GM12878 (cell line): ENCODE data around the gene DGKA. TPM values are rescaled to one million over a fixed set of nuclear protein-coding genes. Genes with fewer than 3 reads are reported as not detected.

ENCODE experiments used
- ATAC-seq: fragments of 200-7000 bp; cut with Tn5 transposase; 3 replicates; pipeline ENCODE4 v1.9.1; 2020; ENCODE audit warnings: mild to moderate bottlenecking, moderate library complexity
- BruUV-seq: library from RNA; stranded (reverse); fragments of 400-500 nt; replicated peaks from 2 replicates; lab custom pipeline; 2021; lab: Mats Ljungman, UMichigan
- CTCF ChIA-PET: fragments of 300-600 bp; sonication (Branson Sonifier 250); formaldehyde crosslinking; extraction: SDS; loops from one replicate; lab custom pipeline; 2021; ENCODE audit warnings: inconsistent platforms; lab: Yijun Ruan, JAX
- POLR2A ChIA-PET: fragments of 350-600 bp; formaldehyde crosslinking; extraction: SDS; loops from one replicate; lab custom pipeline; 2021; ENCODE audit warnings: inconsistent platforms; lab: Charles Lee
- RAD21 ChIA-PET: fragments of 300-600 bp; sonication (Branson Sonifier 250); formaldehyde crosslinking; loops from one replicate; lab custom pipeline; 2023; ENCODE audit warnings: antibody characterized with exemption; ENCODE audit not compliant: unreplicated experiment; lab: Charles Lee
- SMC1A ChIA-PET: fragments of 300-600 bp; sonication (Branson Sonifier 250); formaldehyde crosslinking; loops from one replicate; lab custom pipeline; 2023; ENCODE audit not compliant: unreplicated experiment, uncharacterized antibody; lab: Charles Lee
- DNase-seq: peaks from one replicate; pipeline ENCODE4 v3.0.0-alpha.2; 2011; ENCODE audit warnings: low read depth, low spot score
- FAIRE-seq: peaks from 3 replicates; lab custom pipeline; 2011; peaks lifted over from hg19 to GRCh38; lab: Jason Lieb, UNC
- H2AFZ ChIP-seq: 2 replicates; pipeline ENCODE4 v1.6.0; 2011; ENCODE audit warnings: low read depth, low read length, control low read depth; ENCODE audit not compliant: control insufficient read depth
- H3K27ac ChIP-seq: 2 replicates; pipeline ENCODE4 v1.5.1; 2011; ENCODE audit warnings: control low read depth; ENCODE audit not compliant: control insufficient read depth, insufficient read depth
- H3K27me3 ChIP-seq, 2 experiments: replicated peaks in 1 of 2; 2 replicates each; pipeline versions ENCODE4 v1.6.0 to v1.6.1; 2011; ENCODE audit warnings: low read length in 1 of 2; ENCODE audit not compliant: control insufficient read depth in 2 of 2, insufficient read depth in 2 of 2
- H3K36me3 ChIP-seq, 2 experiments: 2 replicates each; pipeline ENCODE4 v1.5.1; 2011; ENCODE audit warnings: low read length in 1 of 2; ENCODE audit not compliant: control insufficient read depth in 2 of 2, insufficient read depth in 2 of 2
- H3K4me1 ChIP-seq: 2 replicates; pipeline ENCODE4 v1.6.1; 2011; ENCODE audit warnings: mild to moderate bottlenecking, low read length, moderate library complexity, mixed read lengths; ENCODE audit not compliant: control insufficient read depth, insufficient read depth
- H3K4me2 ChIP-seq: 2 replicates; pipeline ENCODE4 v1.6.0; 2011; ENCODE audit warnings: control low read depth; ENCODE audit not compliant: control insufficient read depth, insufficient read depth
- H3K4me3 ChIP-seq: fragments of 200-600 bp; sonication (generic); 2 replicates; pipeline ENCODE4 v1.5.1; 2016
- H3K79me2 ChIP-seq: 2 replicates; pipeline ENCODE4 v1.6.0; 2011; ENCODE audit warnings: low read length; ENCODE audit not compliant: control insufficient read depth, insufficient read depth
- H3K9ac ChIP-seq: 2 replicates; pipeline ENCODE4 v1.8.0; 2011; ENCODE audit warnings: low read length, control low read depth, mixed read lengths; ENCODE audit not compliant: control insufficient read depth, insufficient read depth
- H3K9me3 ChIP-seq: replicated peaks from 3 replicates; pipeline ENCODE4 v1.5.1; 2011; ENCODE audit warnings: mild to moderate bottlenecking, low read length; ENCODE audit not compliant: control insufficient read depth, insufficient read depth
- H4K20me1 ChIP-seq: 2 replicates; pipeline ENCODE4 v1.6.0; 2011; ENCODE audit not compliant: control insufficient read depth, insufficient read depth
- ATF7 ChIP-seq: fragments of 450-650 bp; IDR thresholded peaks from 2 replicates; pipeline ENCODE4 v1.6.1; 2016; ENCODE audit warnings: low read depth, mild to moderate bottlenecking
- BACH1 ChIP-seq: fragments of 450-650 bp; IDR thresholded peaks from 2 replicates; pipeline ENCODE4 v1.6.1; 2017; ENCODE audit warnings: mild to moderate bottlenecking, borderline replicate concordance
- BHLHE40 ChIP-seq, 2 experiments: fragments of 450-650 bp in 1 of 2; IDR thresholded peaks; 2 replicates each; pipeline ENCODE4 v1.6.1; 2011 to 2017; ENCODE audit warnings: low read depth in 2 of 2, borderline replicate concordance in 1 of 2, improper control_type of control experiment in 1 of 2, low read length in 1 of 2, mild to moderate bottlenecking in 1 of 2
- BMI1 ChIP-seq: fragments of 450-650 bp; IDR thresholded peaks from 2 replicates; pipeline ENCODE4 v1.6.1; 2016; ENCODE audit warnings: mild to moderate bottlenecking, moderate library complexity, borderline replicate concordance
- FOXK2 ChIP-seq: fragments of 450-650 bp; IDR thresholded peaks from 2 replicates; pipeline ENCODE4 v1.6.1; 2017; ENCODE audit warnings: mild to moderate bottlenecking, moderate library complexity
- FOXM1 ChIP-seq: IDR thresholded peaks from 2 replicates; pipeline ENCODE4 v1.6.1; 2012; ENCODE audit warnings: low read depth, mild to moderate bottlenecking, inconsistent platforms, low read length, moderate library complexity
- GABPA ChIP-seq: IDR thresholded peaks from 2 replicates; pipeline ENCODE4 v1.6.1; 2014; ENCODE audit warnings: antibody characterized with exemption, low read depth, mild to moderate bottlenecking, inconsistent platforms
- HDAC6 ChIP-seq: fragments of 200-600 bp; sonication (generic); IDR thresholded peaks from one replicate; pipeline ENCODE4 v1.8.0; 2017; ENCODE audit warnings: antibody characterized with exemption; ENCODE audit not compliant: unreplicated experiment
- MYB ChIP-seq: fragments of 150-350 bp; IDR thresholded peaks from 2 replicates; pipeline ENCODE4 v1.6.1; 2014; ENCODE audit warnings: mild to moderate bottlenecking, low read depth, low read length, borderline replicate concordance
- NFIC ChIP-seq: IDR thresholded peaks from 2 replicates; pipeline ENCODE4 v1.6.1; 2012; ENCODE audit warnings: low read depth, mild to moderate bottlenecking, inconsistent platforms, low read length, moderate library complexity
- PAX8 ChIP-seq: fragments of 450-650 bp; IDR thresholded peaks from 2 replicates; pipeline ENCODE4 v1.6.1; 2017; ENCODE audit warnings: mild to moderate bottlenecking, moderate library complexity
- POLR2A ChIP-seq: IDR thresholded peaks from 2 replicates; pipeline ENCODE4 v1.6.1; 2011; ENCODE audit warnings: low read depth, mild to moderate bottlenecking, low read length
- POLR2AphosphoS5 ChIP-seq: IDR thresholded peaks from 2 replicates; pipeline ENCODE4 v1.6.1; 2011; ENCODE audit warnings: mild to moderate bottlenecking, low read length, inconsistent platforms
- POU2F2 ChIP-seq: IDR thresholded peaks from 3 replicates; pipeline ENCODE4 v1.6.1; 2011; ENCODE audit warnings: low read depth, mild to moderate bottlenecking, low read length, borderline replicate concordance
- SP1 ChIP-seq: IDR thresholded peaks from one replicate; pipeline ENCODE4 v1.6.1; 2011; ENCODE audit warnings: low read depth, low read length
- SRF ChIP-seq, 2 experiments: IDR thresholded peaks; 2 replicates each; pipeline ENCODE4 v1.6.1; 2011; ENCODE audit warnings: low read depth in 2 of 2, low read length in 2 of 2, mild to moderate bottlenecking in 1 of 2, moderate library complexity in 1 of 2
- STAT3 ChIP-seq: IDR thresholded peaks from 2 replicates; pipeline ENCODE4 v1.6.1; 2011; ENCODE audit warnings: low read depth, low read length, improper control_type of control experiment
- SUZ12 ChIP-seq: fragments of 200-600 bp; sonication (generic); IDR thresholded peaks from one replicate; pipeline ENCODE4 v1.6.1; 2018; ENCODE audit warnings: antibody characterized with exemption, mild to moderate bottlenecking; ENCODE audit not compliant: unreplicated experiment
- ZBED1 ChIP-seq: IDR thresholded peaks from 2 replicates; pipeline ENCODE4 v1.6.1; 2016; ENCODE audit warnings: borderline replicate concordance
- WGBS: methylation state at CpG from one replicate; pipeline ENCODE4 v1.1.6; 2016; ENCODE audit warnings: low lambda C conversion rate; ENCODE audit not compliant: insufficient replicate concordance, insufficient coverage; ENCODE audit errors: missing lambda C conversion rate; 5-methylcytosine and 5-hydroxymethylcytosine counted together
- in situ Hi-C: fragments of 300-500 bp; cut with MboI; formaldehyde crosslinking; loops from 9 replicates; pipeline ENCODE4 v1.14.3; 2018; ENCODE audit warnings: mixed read lengths
- intact Hi-C: fragments of 100-400 bp; cut with micrococcal nuclease; formaldehyde crosslinking; loops from one replicate; pipeline ENCODE4 v1.14.2; 2022; ENCODE audit not compliant: unreplicated experiment
- polyA plus RNA-seq, 11 experiments: library from polyadenylated mRNA; depleted of rRNA in 4 of 11; unstranded in 6 of 11; stranded (reverse) in 5 of 11; fragments of >200 nt; fragmentation: Nextera tagmentation in 4 of 11; fragmentation: Illumina TruSeq in 1 of 11; extraction: Ambion mirVana in 4 of 11; extraction: Trizol in 1 of 11; gene quantifications; 1 replicate in 1 of 11; 2 replicates in 10 of 11; pipeline versions ENCODE4 v1.2.1 to v1.2.3, GENCODE V29; 2011 to 2016; ENCODE audit warnings: inconsistent platforms in 2 of 11, missing spikeins in 2 of 11, low read depth in 1 of 11
- total RNA-seq, 4 experiments: library from RNA; depleted of rRNA in 3 of 4; stranded (reverse); fragments of >200 nt in 3 of 4; fragmentation: Illumina TruSeq in 1 of 4; extraction: Trizol in 1 of 4; gene quantifications; 2 replicates each; pipeline versions ENCODE4 v1.2.1 to v1.2.3, GENCODE V29; 2013 to 2021
- TF ChIP-seq, protein P1 (sequence below): fragments of 450-650 bp; IDR thresholded peaks from 2 replicates; pipeline ENCODE4 v1.6.1; 2018; ENCODE audit warnings: mild to moderate bottlenecking, low read depth, moderate library complexity; ENCODE audit not compliant: partially characterized antibody
- TF ChIP-seq, protein P2 (sequence below): fragments of 450-650 bp; IDR thresholded peaks from 2 replicates; pipeline ENCODE4 v1.6.1; 2017; ENCODE audit warnings: low read depth, mild to moderate bottlenecking, moderate library complexity

DGKA gene
- total and polyA plus RNA-seq, 10 of the 15 experiments (the other 5 are each of a cell fraction or from before 2014, with no cell fraction given), result 14.0 to 65.5 (median 37.1) TPM

DNA sequence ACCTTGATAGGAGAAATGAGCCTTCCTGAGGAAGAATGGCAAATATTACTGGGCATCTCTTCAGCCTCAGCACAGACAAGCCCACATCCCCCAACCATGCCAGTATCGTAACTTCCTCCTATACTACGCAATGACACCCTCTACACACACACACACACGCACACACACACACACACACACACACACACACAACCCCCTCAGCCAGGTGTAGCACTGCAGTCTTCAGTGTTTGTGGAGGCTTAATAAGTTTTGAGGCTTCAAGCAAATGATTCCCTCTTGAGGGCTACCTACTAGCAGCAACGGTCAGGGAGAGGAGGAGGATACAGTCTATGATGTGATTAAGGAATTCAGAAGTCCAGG is 1.6 kb downstream of the DGKA start:
- Histone ChIP-seq H3K4me1 (peaks cover 8% of the 10 kb centered on the region; the same call in 1 of the 2 replicates), H3K4me2 (peak overlapping the region; percentile 79), H2AFZ (peak overlapping the region; percentile 53), H3K27me3 (no peaks in the 10 kb centered on the region), H3K9me3 (no peaks in the 10 kb centered on the region), H3K4me3 (peak overlapping the region; percentile 99), H4K20me1 (no peaks in the 10 kb centered on the region), H3K9ac (peak overlapping the region; percentile 72), H3K36me3 (peaks cover 0 to 5% of the 10 kb centered on the region in 2 experiments; a peak in 2 of 4 replicates), H3K27ac (peak overlapping the region; percentile 83), H3K79me2 (peaks cover 26% of the 10 kb centered on the region)
- CTCF ChIA-PET, result interaction anchor here (1.1 to 4.5 kb wide), 9 partner anchors 7 to 203 kb away, joined by 3 to 37 read pairs (median 4); partner anchors contain the start of gene SUOX
- DNase-seq (no peak), FAIRE-seq (peak; percentile 7), ATAC-seq (peak; percentile 31)
- 0% methylated on average over 4 of the region's 4 CpGs for WGBS
- POLR2A ChIA-PET, result interaction anchor here (0.8 to 7.3 kb wide), 13 partner anchors 13 to 203 kb away, joined by 3 to 66 read pairs (median 4); partner anchors contain the start of genes CD63 and RAB5B
- no TSS peak for BruUV-seq
- SMC1A ChIA-PET, result interaction anchor here (1.0 to 3.4 kb wide), 11 partner anchors 9 to 227 kb away, joined by 3 to 12 read pairs (median 4); partner anchors contain the start of genes ORMDL2, RAB5B and SARNP
- intact Hi-C loops (no loop called here), in situ Hi-C loops (no loop called here)
- RAD21 ChIA-PET, result interaction anchor here (1.1 to 5.3 kb wide), 9 partner anchors 8 to 194 kb away, joined by 3 to 25 read pairs (median 10); partner anchors contain the start of genes ORMDL2, RAB5B, SARNP and SUOX
- TF ChIP-seq PAX8, result no peak
- no peak for TF ChIP-seq FOXM1
- TF ChIP-seq BMI1, result peak; percentile 20; the same call in 1 of the 2 replicates
- peak; percentile 29; the same call in 1 of the 2 replicates for TF ChIP-seq POLR2AphosphoS5
- TF ChIP-seq ZBED1, result peak; percentile 78; the same call in 1 of the 2 replicates
- TF ChIP-seq BHLHE40 (IDR thresholded peaks at IDR 0.05; ENCODE audit: borderline replicate concordance in 1 of 2, low read depth in 2 of 2, low read length in 1 of 2), result no peak
- TF ChIP-seq MYB, result no peak
- no peak for TF ChIP-seq BACH1
- TF ChIP-seq POU2F2, result peak; percentile 43; the same call in 1 of the 3 replicates
- TF ChIP-seq STAT3, result no peak
- peak; percentile 70 for TF ChIP-seq GABPA
- TF ChIP-seq, protein P1, sequence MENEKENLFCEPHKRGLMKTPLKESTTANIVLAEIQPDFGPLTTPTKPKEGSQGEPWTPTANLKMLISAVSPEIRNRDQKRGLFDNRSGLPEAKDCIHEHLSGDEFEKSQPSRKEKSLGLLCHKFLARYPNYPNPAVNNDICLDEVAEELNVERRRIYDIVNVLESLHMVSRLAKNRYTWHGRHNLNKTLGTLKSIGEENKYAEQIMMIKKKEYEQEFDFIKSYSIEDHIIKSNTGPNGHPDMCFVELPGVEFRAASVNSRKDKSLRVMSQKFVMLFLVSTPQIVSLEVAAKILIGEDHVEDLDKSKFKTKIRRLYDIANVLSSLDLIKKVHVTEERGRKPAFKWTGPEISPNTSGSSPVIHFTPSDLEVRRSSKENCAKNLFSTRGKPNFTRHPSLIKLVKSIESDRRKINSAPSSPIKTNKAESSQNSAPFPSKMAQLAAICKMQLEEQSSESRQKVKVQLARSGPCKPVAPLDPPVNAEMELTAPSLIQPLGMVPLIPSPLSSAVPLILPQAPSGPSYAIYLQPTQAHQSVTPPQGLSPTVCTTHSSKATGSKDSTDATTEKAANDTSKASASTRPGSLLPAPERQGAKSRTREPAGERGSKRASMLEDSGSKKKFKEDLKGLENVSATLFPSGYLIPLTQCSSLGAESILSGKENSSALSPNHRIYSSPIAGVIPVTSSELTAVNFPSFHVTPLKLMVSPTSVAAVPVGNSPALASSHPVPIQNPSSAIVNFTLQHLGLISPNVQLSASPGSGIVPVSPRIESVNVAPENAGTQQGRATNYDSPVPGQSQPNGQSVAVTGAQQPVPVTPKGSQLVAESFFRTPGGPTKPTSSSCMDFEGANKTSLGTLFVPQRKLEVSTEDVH, result no peak
- peak; percentile 84 for TF ChIP-seq ATF7
- no peak for TF ChIP-seq SP1
- no peak for TF ChIP-seq SRF (IDR thresholded peaks at IDR 0.05; ENCODE audit: low read depth in 2 of 2, low read length in 2 of 2)
- no peak for TF ChIP-seq POLR2A
- TF ChIP-seq SUZ12, result no peak
- no peak for TF ChIP-seq NFIC
- TF ChIP-seq FOXK2, result no peak
- no peak for TF ChIP-seq HDAC6
- TF ChIP-seq, protein P2, sequence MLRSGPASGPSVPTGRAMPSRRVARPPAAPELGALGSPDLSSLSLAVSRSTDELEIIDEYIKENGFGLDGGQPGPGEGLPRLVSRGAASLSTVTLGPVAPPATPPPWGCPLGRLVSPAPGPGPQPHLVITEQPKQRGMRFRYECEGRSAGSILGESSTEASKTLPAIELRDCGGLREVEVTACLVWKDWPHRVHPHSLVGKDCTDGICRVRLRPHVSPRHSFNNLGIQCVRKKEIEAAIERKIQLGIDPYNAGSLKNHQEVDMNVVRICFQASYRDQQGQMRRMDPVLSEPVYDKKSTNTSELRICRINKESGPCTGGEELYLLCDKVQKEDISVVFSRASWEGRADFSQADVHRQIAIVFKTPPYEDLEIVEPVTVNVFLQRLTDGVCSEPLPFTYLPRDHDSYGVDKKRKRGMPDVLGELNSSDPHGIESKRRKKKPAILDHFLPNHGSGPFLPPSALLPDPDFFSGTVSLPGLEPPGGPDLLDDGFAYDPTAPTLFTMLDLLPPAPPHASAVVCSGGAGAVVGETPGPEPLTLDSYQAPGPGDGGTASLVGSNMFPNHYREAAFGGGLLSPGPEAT, result peak; percentile 57; the same call in 1 of the 2 replicates
